ENCODE measurements around the gene COMT.

DNA sequence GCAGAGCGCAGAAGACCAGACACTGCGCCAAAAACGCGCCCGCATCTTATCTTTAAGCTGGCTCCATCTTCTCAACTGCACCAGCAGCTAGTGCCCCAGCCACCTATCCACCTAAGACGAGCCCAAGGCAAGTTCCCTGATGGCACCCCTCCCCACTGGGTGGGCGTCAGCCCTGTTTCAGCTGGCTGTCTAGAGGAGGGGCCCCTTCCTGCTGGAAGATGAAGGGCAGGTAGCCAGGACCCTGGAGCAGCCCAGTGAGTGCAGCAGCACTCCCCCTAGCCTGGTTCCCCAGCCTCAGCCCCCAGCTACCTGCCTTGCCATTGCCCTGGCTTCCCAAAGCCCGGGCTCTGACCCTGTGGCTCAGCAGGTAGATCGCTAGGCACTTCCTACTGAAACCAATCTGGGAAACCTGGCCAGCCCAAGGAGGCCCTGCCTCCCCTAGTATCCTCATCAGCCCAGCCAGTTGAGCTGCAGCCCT, 46.8 kb downstream of the COMT start:
- TF ChIP-seq POLR2AphosphoS5 (IDR thresholded peaks at IDR 0.05; ENCODE audit: insufficient read depth in 1 of 2, low read depth in 1 of 2): no peak
- no peak for TF ChIP-seq POLR2A (IDR thresholded peaks at IDR 0.05)
